GM18526 (cell line): ENCODE data around the gene STARD5.

Experiments used
- POLR2A ChIP-seq: IDR thresholded peaks from 3 replicates; pipeline ENCODE4 v1.6.1; 2011; ENCODE audit not compliant: insufficient read length; ENCODE audit errors: extremely low read depth

STARD5 gene

DNA sequence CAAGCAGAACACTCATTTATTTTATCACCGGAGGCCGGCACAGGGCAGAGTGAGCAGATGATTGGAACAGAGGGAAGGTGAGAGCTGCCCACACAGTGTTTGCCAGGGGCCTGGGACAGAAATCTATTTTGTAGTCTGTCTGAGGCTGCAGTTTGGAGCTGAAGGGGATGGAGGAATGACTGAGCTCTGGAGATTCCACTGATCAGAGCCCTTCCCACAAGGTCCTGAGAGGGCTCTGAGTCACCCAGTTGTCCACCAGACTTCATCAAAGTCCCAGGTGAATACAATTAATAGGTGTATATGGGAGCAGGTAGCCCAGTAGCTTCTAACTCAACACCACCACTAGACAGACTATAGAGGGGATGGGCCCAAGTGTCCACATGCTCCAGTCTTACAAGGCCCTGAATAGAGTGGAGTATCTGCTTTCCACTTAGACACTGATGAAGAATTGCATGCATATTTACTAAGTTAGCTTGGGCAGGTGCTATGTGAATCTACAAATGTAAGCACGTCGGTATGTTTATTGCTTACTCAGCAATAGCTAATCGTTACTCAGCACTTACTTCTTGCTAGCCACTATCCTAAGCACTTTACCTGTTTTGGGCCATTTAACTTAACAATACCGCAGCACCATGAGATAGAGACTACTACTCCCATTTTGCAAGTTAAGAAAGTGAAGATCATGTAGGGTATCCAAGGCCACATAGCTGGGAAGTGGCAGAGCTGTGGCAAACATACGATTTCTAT is 2.7 kb upstream of the STARD5 start:
- no peak for TF ChIP-seq POLR2A

GRCh38 chr15:81323559-81323943 is 390 bp downstream of the STARD5 start:
- no peak for TF ChIP-seq POLR2A

DNA sequence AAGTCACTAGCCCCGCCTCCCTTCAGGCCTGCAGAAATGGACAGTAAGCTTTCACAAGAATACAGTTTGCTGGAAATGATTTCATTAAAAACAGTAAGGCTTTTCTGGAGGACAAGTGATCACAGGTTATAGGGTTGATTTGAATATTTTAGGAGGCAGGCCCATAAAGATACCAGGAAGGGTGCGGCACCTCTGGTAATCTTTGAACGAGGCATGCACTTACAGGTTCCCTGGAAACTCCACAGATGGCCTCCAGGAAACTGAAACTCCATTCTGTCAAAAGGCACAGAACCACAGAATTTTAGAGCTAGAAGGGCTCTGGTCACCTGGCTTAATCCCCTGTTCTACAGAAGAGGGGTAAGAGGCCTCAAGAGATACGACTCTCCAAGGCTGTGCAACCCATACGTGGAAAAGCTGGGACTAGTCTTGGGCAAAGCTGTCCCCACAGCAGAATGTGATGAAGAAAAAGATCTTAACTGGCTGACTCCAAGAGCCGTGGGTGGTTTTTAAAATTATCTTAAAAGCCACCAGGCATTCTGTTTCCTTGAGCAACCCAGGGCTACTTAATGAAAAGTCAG is 1.2 kb downstream of the STARD5 start:
- no peak for TF ChIP-seq POLR2A

GRCh38 chr15:81321667-81322066 is 2.3 kb downstream of the STARD5 start:
- no peak for TF ChIP-seq POLR2A

GRCh38 chr15:81317642-81318017 is 6.3 kb downstream of the STARD5 start:
- no peak for TF ChIP-seq POLR2A

DNA sequence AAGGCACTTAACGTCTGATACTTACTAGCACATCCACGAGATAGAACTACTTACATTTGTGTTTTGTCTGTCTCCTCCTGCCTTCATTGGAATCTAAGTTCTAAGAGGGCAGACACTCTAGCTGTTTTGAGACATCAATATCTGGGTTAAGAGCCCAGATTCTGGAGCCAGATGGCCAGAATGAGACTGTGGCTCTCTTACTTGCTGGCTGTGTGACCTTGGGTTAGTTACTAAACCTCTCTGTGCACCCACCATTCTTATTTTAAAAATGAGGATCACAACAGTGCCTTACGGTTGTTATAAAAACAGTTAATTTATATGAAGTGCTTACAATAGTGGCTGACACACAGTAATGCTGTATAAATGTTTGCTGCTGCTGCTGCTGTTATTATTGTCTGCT is 7.7 kb downstream of the STARD5 start:
- TF ChIP-seq POLR2A, result no peak

- TF ChIP-seq POLR2A, result no peak
Observed at GRCh38 chr15:81315452-81316175, 8.3 kb downstream of the STARD5 start.

DNA sequence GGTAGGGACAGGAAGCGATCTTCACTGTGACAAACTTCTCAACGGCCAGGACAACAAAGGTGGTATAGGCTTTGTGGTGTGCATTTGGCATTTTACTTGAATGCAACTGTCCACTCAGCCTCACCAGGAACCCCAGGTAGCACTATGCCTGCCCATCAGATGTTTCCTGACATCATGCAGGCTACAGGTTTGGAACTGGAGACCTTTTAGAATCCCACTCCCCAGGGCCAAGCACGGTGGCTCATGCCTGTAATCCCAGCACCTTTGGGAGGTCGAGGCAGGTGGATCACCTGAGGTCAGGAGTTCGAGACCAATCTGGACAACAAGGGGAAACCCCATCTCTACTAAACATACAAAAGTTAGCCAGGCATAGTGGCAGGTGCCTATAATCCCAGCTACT is 9.6 kb downstream of the STARD5 start:
- no peak for TF ChIP-seq POLR2A

DNA sequence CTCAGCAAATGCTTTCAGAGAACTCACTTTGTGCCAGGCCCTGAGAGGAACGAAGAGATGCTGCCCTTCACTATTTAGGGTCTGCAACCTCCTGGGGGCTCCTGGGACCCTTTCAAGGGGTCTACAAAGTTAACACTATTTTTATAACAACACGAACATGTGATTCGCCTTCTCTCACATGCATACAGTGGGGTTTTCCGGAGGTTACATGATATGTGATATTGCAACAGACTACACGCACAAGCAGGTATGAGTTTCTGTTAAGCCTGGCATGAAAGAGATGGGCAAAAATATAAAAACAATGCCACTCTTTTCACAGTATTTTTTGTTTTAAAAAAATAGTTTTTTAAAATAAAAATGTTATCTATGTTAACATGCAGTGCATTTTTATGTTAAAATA is 10.3 kb downstream of the STARD5 start:
- no peak for TF ChIP-seq POLR2A

GRCh38 chr15:81312790-81313543 is 11.0 kb downstream of the STARD5 start:
- no peak for TF ChIP-seq POLR2A

DNA sequence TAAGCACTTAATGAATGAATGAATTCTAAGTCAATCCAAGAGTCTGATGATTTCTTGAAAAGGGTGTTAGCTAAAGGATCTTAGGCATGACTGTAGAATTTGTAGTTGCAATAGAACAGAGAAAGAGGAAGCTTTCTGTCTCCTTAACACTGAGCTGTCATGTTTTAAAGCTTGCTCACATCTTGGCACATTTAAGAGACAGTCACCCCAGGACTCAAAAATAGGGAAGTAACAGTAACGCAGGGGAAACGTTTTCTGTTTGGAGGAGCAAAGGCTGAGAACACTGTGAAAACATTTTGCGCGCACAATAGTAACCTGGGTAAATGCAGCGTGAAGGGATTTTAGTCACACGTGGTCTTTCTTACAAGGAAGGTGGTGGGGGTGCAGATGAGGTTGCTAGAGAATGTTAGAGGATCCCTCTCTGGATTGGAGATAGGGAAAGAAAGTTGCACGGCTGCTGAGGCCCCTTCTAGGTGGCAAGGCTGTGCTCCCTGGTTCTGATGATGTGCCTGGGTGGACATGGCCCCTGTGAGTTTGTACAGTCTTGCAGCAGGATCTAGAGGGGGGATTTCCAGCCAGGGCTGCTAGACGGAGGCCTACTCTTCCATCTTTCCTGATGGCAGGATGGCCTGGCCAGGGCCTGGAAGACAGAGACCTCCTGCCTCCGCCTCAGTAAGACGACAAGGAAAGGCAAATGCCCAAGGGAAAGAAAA is 12.0 kb downstream of the STARD5 start:
- no peak for TF ChIP-seq POLR2A

DNA sequence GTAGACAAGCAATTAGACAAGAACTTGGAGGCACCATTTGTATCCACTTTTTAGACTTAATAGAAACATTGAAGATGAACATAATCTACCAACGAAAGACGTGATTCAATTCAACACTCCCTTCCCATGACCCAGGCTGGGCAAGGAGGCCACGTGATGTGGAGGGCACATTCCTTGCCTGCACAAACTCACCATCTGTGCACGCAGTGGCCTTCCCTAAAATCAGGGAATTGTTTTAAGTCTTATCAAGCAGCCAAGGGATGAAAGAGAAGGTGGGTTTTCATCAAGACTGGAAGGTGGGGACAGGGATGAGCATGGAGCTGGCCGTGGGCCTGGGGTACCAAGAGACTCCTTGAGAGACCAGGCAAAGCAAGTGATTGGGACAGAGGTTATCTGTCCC is 13.5 kb downstream of the STARD5 start:
- TF ChIP-seq POLR2A, result no peak

DNA sequence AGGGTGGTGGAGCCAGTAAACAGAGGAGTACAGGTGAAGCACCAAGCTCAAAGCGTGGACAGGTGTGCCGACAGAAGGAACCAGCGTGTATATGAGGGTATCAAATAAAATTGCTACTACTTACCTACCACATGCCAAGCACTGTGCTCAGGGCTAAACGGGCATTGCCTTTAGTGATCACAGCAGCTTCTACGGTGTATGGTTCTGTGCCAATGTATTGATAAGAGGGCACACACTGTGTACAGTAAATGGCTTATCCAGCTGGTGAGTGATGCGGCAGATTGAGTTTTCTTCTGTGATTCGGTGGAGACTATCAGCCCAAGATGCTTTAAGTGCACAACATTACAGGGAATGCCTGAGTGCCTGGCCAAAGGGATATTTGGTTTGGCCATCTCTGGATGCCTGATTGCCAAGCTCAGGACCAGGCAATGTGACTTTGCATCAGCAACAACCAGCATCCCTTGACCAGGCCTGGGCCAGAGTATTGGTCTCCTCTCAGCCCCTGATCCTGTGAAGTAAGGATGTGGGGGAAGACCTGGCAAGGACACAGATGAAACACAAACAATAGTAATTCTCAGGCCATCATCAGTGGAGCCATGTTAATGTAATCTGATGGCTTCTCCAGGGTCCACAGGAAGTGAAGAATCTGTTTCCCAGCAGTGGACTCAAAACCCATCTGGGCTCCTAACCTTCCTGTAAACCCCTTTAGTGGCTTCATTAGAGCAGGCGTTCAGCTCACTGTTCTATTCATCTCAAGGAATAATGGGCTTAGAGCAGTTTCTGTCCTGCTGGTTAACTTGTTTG is 14.1 kb downstream of the STARD5 start:
- no peak for TF ChIP-seq POLR2A

GRCh38 chr15:81308260-81308659 is 15.7 kb downstream of the STARD5 start:
- no peak for TF ChIP-seq POLR2A

GRCh38 chr15:81304226-81304625 is 19.7 kb downstream of the STARD5 start:
- no peak for TF ChIP-seq POLR2A
